ENCODE measurements around the gene GNG13. TPM values are rescaled to one million over a fixed set of nuclear protein-coding genes. Genes with fewer than 3 reads are reported as not detected.

GNG13 gene
- total and polyA plus RNA-seq, 2 of the 4 experiments (the other 2 are of a cell fraction) = not detected

- TF ChIP-seq CHD1 (IDR thresholded peaks at IDR 0.05; ENCODE audit: low read depth, low read length) = no peak
These were observed 42.4 kb upstream of the GNG13 start (continued) for GRCh38 chr16:842711-843560.

- Histone ChIP-seq H2BK120ac (ENCODE audit: low read depth, low read length) (no peak overlapping the region), H3K4ac (ENCODE audit: low read depth, low read length) (no peak overlapping the region), H2AFZ (replicated peaks; ENCODE audit: low read length, poor library complexity) (peak overlapping the region; percentile 70), H3K27me3 (ENCODE audit: control insufficient read depth, insufficient read depth, low read length) (no peaks in the 10 kb centered on the region; the same call in 1 of the 2 replicates), H3K18ac (ENCODE audit: low read depth, low read length) (no peak overlapping the region), H2BK5ac (ENCODE audit: low read depth, low read length, poor library complexity, severe bottlenecking) (no peak overlapping the region), H3K9me3 (ENCODE audit: control insufficient read depth, insufficient read depth, low read length) (peaks cover 6% of the 10 kb centered on the region), H2BK15ac (ENCODE audit: low read depth, low read length) (no peak overlapping the region), H4K91ac (ENCODE audit: insufficient read depth, low read depth, low read length) (no peak overlapping the region), H3K56ac (ENCODE audit: extremely low read depth, insufficient read depth, low read length) (no peak overlapping the region), H3K36me3 (ENCODE audit: control insufficient read depth, insufficient read depth, low read length) (no peaks in the 10 kb centered on the region), H2AK5ac (ENCODE audit: low read depth, low read length) (no peak overlapping the region), H2AK9ac (replicated peaks; ENCODE audit: low read depth, low read length, poor library complexity) (no peak overlapping the region), H3K9me1 (ENCODE audit: insufficient read depth, low read length) (no peaks in the 10 kb centered on the region), H3K79me1 (ENCODE audit: low read depth in 1 of 2, low read length in 2 of 2) (no peaks in the 10 kb centered on the region), H4K20me1 (ENCODE audit: insufficient read depth, low read length) (no peaks in the 10 kb centered on the region), H3K14ac (replicated peaks; ENCODE audit: low read depth, low read length) (no peak overlapping the region), H3K4me3 (ENCODE audit: insufficient read depth, low read depth, low read length) (no peak overlapping the region), H4K5ac (ENCODE audit: low read depth, low read length) (no peak overlapping the region), H2BK20ac (ENCODE audit: low read depth, low read length) (no peak overlapping the region), H3K9ac (ENCODE audit: low read depth, low read length) (no peak overlapping the region), H3K4me2 (ENCODE audit: low read depth, low read length) (no peak overlapping the region), H3K4me1 (ENCODE audit: control insufficient read depth, insufficient read depth, low read length) (no peaks in the 10 kb centered on the region), H3K27ac (ENCODE audit: insufficient read depth, low read length) (no peak overlapping the region), H4K8ac (ENCODE audit: low read depth in 2 of 2, low read length in 2 of 2) (no peak overlapping the region), H3K23ac (ENCODE audit: low read depth, low read length) (no peak overlapping the region)
- intact Hi-C loops (cut with micrococcal nuclease) = no loop called here
- peak; percentile 8 for DNase-seq
- CTCF ChIA-PET = no interaction called here
- no TSS peak for BruUV-seq (replicated peaks)
- in situ Hi-C loops (cut with MboI; ENCODE audit: low sequenced_read_pairs) = no loop called here
- POLR2A ChIA-PET (ENCODE audit: unreplicated experiment) = no interaction called here
- no peak for TF ChIP-seq SMC3 (IDR thresholded peaks at IDR 0.05; ENCODE audit: low read depth, low read length)
- TF ChIP-seq MAZ (IDR thresholded peaks at IDR 0.05; ENCODE audit: borderline replicate concordance, low read depth, low read length) = peak; percentile 67; the same call in 1 of the 2 replicates
- WGBS, 2 experiments (ENCODE audit: extremely low coverage in 2 of 2, insufficient read length in 1 of 2) = 24% methylated on average over 8 of the region's 19 CpGs; no CpG with 5 or more reads in 1 of the 2 experiments
- dilution Hi-C loops (cut with HindIII; ENCODE audit: low sequenced_read_pairs, unreplicated experiment) = no loop called here
- peak; percentile 72 for ATAC-seq (ENCODE audit: low read depth)
These were observed 41.5 kb upstream of the GNG13 start for GRCh38 chr16:842061-842476.

Data from IMR-90 (cell line).